Neural cell (in vitro differentiated cells): ENCODE measurements around the gene DNAJB11. TPM values are rescaled to one million over a fixed set of nuclear protein-coding genes. Genes with fewer than 3 reads are reported as not detected.

ENCODE experiments used
- H2AFZ ChIP-seq: fragments of 200-600, 300-800 bp; sonication (generic), shearing (Covaris generic); 2 replicates; pipeline ENCODE4 v1.6.0; 2014; ENCODE audit warnings: low read depth, mild to moderate bottlenecking, antibody characterized with exemption, low read length, moderate library complexity
- H3F3A ChIP-seq: fragments of 200-600 bp; shearing (Covaris generic); 2 replicates; pipeline ENCODE4 v1.6.1; 2016; ENCODE audit warnings: mild to moderate bottlenecking, moderate library complexity, mixed read lengths, antibody characterized with exemption, low read length; ENCODE audit not compliant: insufficient read depth, poor library complexity, severe bottlenecking
- H3K27ac ChIP-seq: fragments of 200-600, 300-800 bp; sonication (generic), shearing (Covaris generic); 2 replicates; pipeline ENCODE4 v1.5.1; 2014; ENCODE audit warnings: mild to moderate bottlenecking, low read length, moderate library complexity
- H3K27me3 ChIP-seq: fragments of 300-800, 200-600 bp; sonication (generic), shearing (Covaris generic); 2 replicates; pipeline ENCODE4 v1.6.0; 2014; ENCODE audit warnings: mild to moderate bottlenecking, low read depth, low read length, moderate library complexity; ENCODE audit not compliant: insufficient read depth
- H3K36me3 ChIP-seq: fragments of 300-800, 200-600 bp; sonication (generic), shearing (Covaris generic); 2 replicates; pipeline ENCODE4 v1.5.1; 2014; ENCODE audit warnings: mild to moderate bottlenecking, antibody characterized with exemption, low read length, moderate library complexity; ENCODE audit not compliant: insufficient read depth
- H3K4me2 ChIP-seq: fragments of 300-800, 200-600 bp; sonication (generic), shearing (Covaris generic); 2 replicates; pipeline ENCODE4 v1.6.0; 2014; ENCODE audit warnings: mild to moderate bottlenecking, low read length
- H3K4me3 ChIP-seq: fragments of 300-800, 200-600 bp; sonication (generic), shearing (Covaris generic); 2 replicates; pipeline ENCODE4 v1.5.1; 2014; ENCODE audit warnings: mild to moderate bottlenecking, low read length, moderate library complexity
- H3K79me2 ChIP-seq: fragments of 200-600 bp; shearing (Covaris generic); replicated peaks from 2 replicates; pipeline ENCODE4 v1.6.0; 2014; ENCODE audit warnings: mild to moderate bottlenecking, low read length, moderate library complexity; ENCODE audit not compliant: insufficient read depth
- H3K9ac ChIP-seq: fragments of 300-800, 200-600 bp; sonication (generic), shearing (Covaris generic); 2 replicates; pipeline ENCODE4 v1.6.1; 2016; ENCODE audit warnings: mild to moderate bottlenecking, low read length, mixed read lengths
- H3K9me2 ChIP-seq: fragments of 200-600 bp; shearing (Covaris generic); 2 replicates; pipeline ENCODE4 v1.6.1; 2016; ENCODE audit warnings: mild to moderate bottlenecking, low read length, mixed read lengths; ENCODE audit not compliant: insufficient read depth
- H3K9me3 ChIP-seq: fragments of 200-600, 300-800 bp; sonication (generic), shearing (Covaris generic); 2 replicates; pipeline ENCODE4 v1.6.1; 2016; ENCODE audit warnings: mild to moderate bottlenecking, mixed run types, low read length, moderate library complexity, mixed read lengths
- H4K20me1 ChIP-seq: fragments of 200-600 bp; shearing (Covaris generic); 2 replicates; pipeline ENCODE4 v1.6.1; 2016; ENCODE audit warnings: mild to moderate bottlenecking, mixed run types; ENCODE audit not compliant: insufficient read depth
- CTCF ChIP-seq: fragments of 450-650 bp; IDR thresholded peaks from 2 replicates; pipeline ENCODE4 v1.5.1; 2014; ENCODE audit warnings: antibody characterized with exemption, mild to moderate bottlenecking, moderate library complexity; ENCODE audit not compliant: poor library complexity, severe bottlenecking
- EP300 ChIP-seq: fragments of 450-650 bp; conservative IDR thresholded peaks from 2 replicates; pipeline ENCODE4 v1.6.1; 2014; ENCODE audit warnings: antibody characterized with exemption, mild to moderate bottlenecking, moderate library complexity; ENCODE audit not compliant: poor library complexity, severe bottlenecking
- EZH2 ChIP-seq: fragments of 200-600, 300-800 bp; shearing (Covaris generic), sonication (generic); IDR thresholded peaks from 2 replicates; pipeline ENCODE4 v1.6.1; 2014; ENCODE audit warnings: antibody characterized with exemption, low read length, borderline replicate concordance, mild to moderate bottlenecking; ENCODE audit not compliant: insufficient read depth, poor library complexity, severe bottlenecking
- MXI1 ChIP-seq: fragments of 450-650 bp; conservative IDR thresholded peaks from 2 replicates; pipeline ENCODE4 v1.6.1; 2014; ENCODE audit warnings: antibody characterized with exemption, mild to moderate bottlenecking; ENCODE audit not compliant: poor library complexity, severe bottlenecking
- POLR2AphosphoS5 ChIP-seq: IDR thresholded peaks from 2 replicates; pipeline ENCODE4 v1.6.1; 2012
- RAD21 ChIP-seq: fragments of 450-650 bp; conservative IDR thresholded peaks from 2 replicates; pipeline ENCODE4 v1.6.1; 2014; ENCODE audit warnings: antibody characterized with exemption, mild to moderate bottlenecking, moderate library complexity
- REST ChIP-seq: IDR thresholded peaks from 2 replicates; pipeline ENCODE4 v1.6.1; 2012; ENCODE audit warnings: borderline replicate concordance
- SMC3 ChIP-seq: fragments of 450-650 bp; conservative IDR thresholded peaks from 2 replicates; pipeline ENCODE4 v1.6.1; 2014; ENCODE audit warnings: antibody characterized with exemption, mild to moderate bottlenecking, moderate library complexity; ENCODE audit not compliant: poor library complexity
- TAF1 ChIP-seq: IDR thresholded peaks from 2 replicates; pipeline ENCODE4 v1.6.1; 2012; ENCODE audit warnings: low read depth
- polyA plus RNA-seq: library from polyadenylated mRNA; depleted of rRNA; stranded (reverse); fragments of >200 nt; gene quantifications from 2 replicates; pipeline ENCODE4 v1.2.3, GENCODE V29; 2014

The DNAJB11 gene
- polyA plus RNA-seq, 1 donor from 2014 or later = 108 TPM

GRCh38 chr3:186592682-186593081 lies 22.2 kb downstream of the DNAJB11 start:
- no peaks in the 10 kb centered on the region for H3K27me3 ChIP-seq
- no peak overlapping the region for H3K9ac ChIP-seq
- H3K36me3 ChIP-seq = no peaks in the 10 kb centered on the region
- TF ChIP-seq MXI1 (no peak), EP300 (no peak), RAD21 (no peak)
- H3K79me2 ChIP-seq = no peaks in the 10 kb centered on the region
- no peak overlapping the region for H3K4me2 ChIP-seq
- no peak overlapping the region for H2AFZ ChIP-seq
- H3K9me3 ChIP-seq = no peaks in the 10 kb centered on the region
- H4K20me1 ChIP-seq = no peaks in the 10 kb centered on the region
- no peaks in the 10 kb centered on the region for H3K9me2 ChIP-seq
- H3K27ac ChIP-seq = no peak overlapping the region
- H3F3A ChIP-seq = no peaks in the 10 kb centered on the region
- no peak overlapping the region for H3K4me3 ChIP-seq

- Histone ChIP-seq H3K9me3 (no peaks in the 10 kb centered on the region), H3K4me3 (no peak overlapping the region), H3K79me2 (no peaks in the 10 kb centered on the region), H4K20me1 (no peaks in the 10 kb centered on the region), H3F3A (no peaks in the 10 kb centered on the region), H3K9ac (no peak overlapping the region), H3K27ac (no peak overlapping the region), H3K9me2 (no peaks in the 10 kb centered on the region), H3K4me2 (no peak overlapping the region), H2AFZ (no peak overlapping the region), H3K36me3 (no peaks in the 10 kb centered on the region), H3K27me3 (no peaks in the 10 kb centered on the region)
- TF ChIP-seq EZH2 (no peak), POLR2AphosphoS5 (no peak), CTCF (no peak), RAD21 (no peak), TAF1 (no peak), SMC3 (no peak), REST (no peak), MXI1 (no peak), EP300 (no peak)
Measured at GRCh38 chr3:186593862-186594261, 23.3 kb downstream of the DNAJB11 start.

- TF ChIP-seq RAD21 (no peak), REST (no peak), EZH2 (no peak), MXI1 (no peak), CTCF (no peak)
- no peak overlapping the region for H3K4me2 ChIP-seq
Measured at GRCh38 chr3:186594591-186595113, 24.1 kb downstream of the DNAJB11 start.

More at GRCh38 chr3:186594591-186595113, 24.1 kb downstream of the DNAJB11 start:
- Histone ChIP-seq H2AFZ (no peak overlapping the region), H3K27me3 (no peaks in the 10 kb centered on the region), H3K9ac (no peak overlapping the region), H3K27ac (no peak overlapping the region), H3K9me2 (no peaks in the 10 kb centered on the region), H4K20me1 (no peaks in the 10 kb centered on the region), H3F3A (no peaks in the 10 kb centered on the region), H3K4me3 (no peak overlapping the region), H3K36me3 (no peaks in the 10 kb centered on the region), H3K9me3 (no peaks in the 10 kb centered on the region), H3K79me2 (no peaks in the 10 kb centered on the region)
